Large intestine (tissue), 3 donors: ENCODE data around the gene CDRT4. TPM values are rescaled to one million over a fixed set of nuclear protein-coding genes. Genes with fewer than 3 reads are reported as not detected.
"Not testable (repeated sequence)": the region's sequence is repeated elsewhere in the genome, so short reads cannot be mapped to it uniquely, and the experiment has no call there.

Experiments used
- DNase-seq, 2 donors: peaks; one replicate each; pipeline versions ENCODE4 v3.0.0 to v3.0.0-alpha.2; 2013
- H3K27ac ChIP-seq: one replicate; pipeline ENCODE4 v1.5.1; 2013; ENCODE audit warnings: low read length
- H3K27me3 ChIP-seq: 2 replicates; pipeline ENCODE4 v1.6.1; 2013; ENCODE audit warnings: low read length; ENCODE audit not compliant: control insufficient read depth, insufficient read depth
- H3K36me3 ChIP-seq: 2 replicates; pipeline ENCODE4 v1.6.1; 2013; ENCODE audit warnings: low read length; ENCODE audit not compliant: control insufficient read depth, insufficient read depth
- H3K4me1 ChIP-seq: one replicate; pipeline ENCODE4 v1.6.1; 2013; ENCODE audit warnings: low read length; ENCODE audit not compliant: control insufficient read depth, insufficient read depth
- H3K4me3 ChIP-seq: one replicate; pipeline ENCODE4 v1.5.1; 2013; ENCODE audit warnings: low read length
- H3K9me3 ChIP-seq: one replicate; pipeline ENCODE4 v1.6.1; 2013; ENCODE audit warnings: mild to moderate bottlenecking, low read depth, low read length, moderate library complexity; ENCODE audit not compliant: control insufficient read depth
- WGBS: methylation state at CpG from one replicate; pipeline ENCODE4 v1.1.5; 2013; ENCODE audit warnings: low lambda C conversion rate; ENCODE audit not compliant: insufficient coverage; 5-methylcytosine and 5-hydroxymethylcytosine counted together
- polyA plus RNA-seq: library from polyadenylated mRNA; unstranded; fragments of 120-200 nt; gene quantifications from one replicate; pipeline ENCODE4 v1.2.1, GENCODE V29; 2013

The CDRT4 gene
- polyA plus RNA-seq, 1 donor: 29.3 TPM

GRCh38 chr17:15447928-15448579, 19.4 kb downstream of the CDRT4 start:
- Histone ChIP-seq H3K9me3 (no peaks in the 10 kb centered on the region), H3K4me3 (no peak overlapping the region), H3K27me3 (no peaks in the 10 kb centered on the region), H3K27ac (no peak overlapping the region), H3K36me3 (peaks cover 3% of the 10 kb centered on the region), H3K4me1 (peaks cover 17% of the 10 kb centered on the region)
- no CpG with 5 or more reads among the region's 6 CpGs for WGBS
- peak in 1 of 2 donors; percentile 63 for DNase-seq

GRCh38 chr17:15446036-15446435, 21.4 kb downstream of the CDRT4 start:
- Histone ChIP-seq H3K27ac (no peak overlapping the region), H3K4me1 (peaks cover 3% of the 10 kb centered on the region), H3K4me3 (no peak overlapping the region), H3K27me3 (no peaks in the 10 kb centered on the region), H3K9me3 (no peaks in the 10 kb centered on the region), H3K36me3 (no peaks in the 10 kb centered on the region)
- no CpG with 5 or more reads among the region's 10 CpGs for WGBS
- no peak for DNase-seq

GRCh38 chr17:15444805-15445204, 22.6 kb downstream of the CDRT4 start:
- Histone ChIP-seq H3K4me1 (peaks cover 8% of the 10 kb centered on the region), H3K9me3 (no peaks in the 10 kb centered on the region), H3K27me3 (no peaks in the 10 kb centered on the region), H3K27ac (no peak overlapping the region), H3K36me3 (no peaks in the 10 kb centered on the region), H3K4me3 (no peak overlapping the region)
- DNase-seq: no peak
- WGBS: no CpG with 5 or more reads among the region's 4 CpGs

- Histone ChIP-seq H3K4me3 (no peak overlapping the region), H3K36me3 (no peaks in the 10 kb centered on the region), H3K9me3 (no peaks in the 10 kb centered on the region), H3K27ac (no peak overlapping the region), H3K4me1 (peaks cover 25% of the 10 kb centered on the region), H3K27me3 (no peaks in the 10 kb centered on the region)
- DNase-seq: no peak
- WGBS: 93% methylated on average over 3 of the region's 13 CpGs
These were observed 24.9 kb downstream of the CDRT4 start for GRCh38 chr17:15442311-15443180.

- 60% methylated on average over 1 of the region's 4 CpGs for WGBS
- no peaks in the 10 kb centered on the region for H3K36me3 ChIP-seq
- H3K4me3 ChIP-seq: no peak overlapping the region
- no peak overlapping the region for H3K27ac ChIP-seq
- peaks cover 36% of the 10 kb centered on the region for H3K4me1 ChIP-seq
- no peaks in the 10 kb centered on the region for H3K27me3 ChIP-seq
- DNase-seq: no peak
- H3K9me3 ChIP-seq: no peaks in the 10 kb centered on the region
These were observed 26.1 kb downstream of the CDRT4 start for GRCh38 chr17:15441315-15441714.

GRCh38 chr17:15440347-15440746, 27.1 kb downstream of the CDRT4 start:
- no peak for DNase-seq
- no CpG with 5 or more reads among the region's 3 CpGs for WGBS
- Histone ChIP-seq H3K9me3 (no peaks in the 10 kb centered on the region), H3K27ac (no peak overlapping the region), H3K4me3 (no peak overlapping the region), H3K36me3 (no peaks in the 10 kb centered on the region), H3K27me3 (no peaks in the 10 kb centered on the region), H3K4me1 (peaks cover 43% of the 10 kb centered on the region)

GRCh38 chr17:15439205-15439985, 28.0 kb downstream of the CDRT4 start:
- H3K4me1 ChIP-seq: peaks cover 51% of the 10 kb centered on the region
- not testable (repeated sequence) for H3K36me3 ChIP-seq, H3K9me3 ChIP-seq, H3K4me3 ChIP-seq, H3K27me3 ChIP-seq
- peak overlapping the region; percentile 90 for H3K27ac ChIP-seq
- DNase-seq: peak; percentile 35 to 53
- 50% methylated on average over 2 of the region's 8 CpGs for WGBS

GRCh38 chr17:15438491-15439105, 28.8 kb downstream of the CDRT4 start:
- Histone ChIP-seq H3K4me1 (peaks cover 59% of the 10 kb centered on the region), H3K27ac (peak overlapping the region; percentile 90), H3K27me3 (no peaks in the 10 kb centered on the region), H3K36me3 (no peaks in the 10 kb centered on the region), H3K9me3 (no peaks in the 10 kb centered on the region), H3K4me3 (no peak overlapping the region)
- no CpG with 5 or more reads among the region's 6 CpGs for WGBS
- peak in 1 of 2 donors; percentile 70 for DNase-seq

- no peaks in the 10 kb centered on the region for H3K27me3 ChIP-seq
- H3K27ac ChIP-seq: peak overlapping the region; percentile 90
- H3K4me1 ChIP-seq: peaks cover 73% of the 10 kb centered on the region
- no peak overlapping the region for H3K4me3 ChIP-seq
- H3K9me3 ChIP-seq: no peaks in the 10 kb centered on the region
- H3K36me3 ChIP-seq: no peaks in the 10 kb centered on the region
- peak in 1 of 2 donors; percentile 82 for DNase-seq
These were observed 30.2 kb downstream of the CDRT4 start for GRCh38 chr17:15437303-15437635.
